ENCODE measurements around the gene PLPP4.

PLPP4 gene

DNA sequence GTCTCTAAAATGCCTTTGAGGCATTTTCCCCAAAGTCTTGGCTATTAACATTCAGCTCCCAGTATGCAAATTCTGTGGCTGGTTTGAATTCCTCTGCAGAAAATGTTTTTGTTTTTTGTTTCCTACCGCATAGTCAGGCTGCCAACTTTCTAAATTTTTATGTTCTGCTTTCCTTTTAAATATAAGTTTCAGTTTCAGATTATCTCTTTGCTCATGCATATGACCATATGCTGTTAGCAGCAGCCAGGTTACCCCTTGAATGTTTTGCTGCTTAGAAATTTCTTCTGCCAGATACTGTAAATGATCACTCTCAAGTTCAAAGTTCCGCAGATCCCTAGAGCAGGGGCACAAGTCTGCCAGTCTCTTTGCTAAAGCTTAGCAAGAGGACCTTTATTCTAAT is 96.9 kb downstream of the PLPP4 start:
- H3K9ac ChIP-seq (ENCODE audit: low read length) = no peak overlapping the region
- no peaks in the 10 kb centered on the region for H3K36me3 ChIP-seq (replicated peaks; ENCODE audit: low read depth, low read length)
- no peak for TF ChIP-seq CTCF (IDR thresholded peaks at IDR 0.05; ENCODE audit: low read depth, low read length)
- H3K4me1 ChIP-seq (ENCODE audit: low read length) = peaks cover 25% of the 10 kb centered on the region
- H3K4me3 ChIP-seq (ENCODE audit: low read length) = peak overlapping the region; percentile 58
- H3K27me3 ChIP-seq (ENCODE audit: low read depth, low read length) = peaks cover 19% of the 10 kb centered on the region; the same call in 1 of the 2 replicates
- H4K20me1 ChIP-seq (ENCODE audit: insufficient read depth, low read length) = no peaks in the 10 kb centered on the region
- peak overlapping the region; percentile 85 for H3K4me2 ChIP-seq (ENCODE audit: low read length)
- peak overlapping the region; percentile 68 for H3K27ac ChIP-seq (ENCODE audit: low read length)
- H2AFZ ChIP-seq (ENCODE audit: low read depth, low read length) = no peak overlapping the region
- H3K9me3 ChIP-seq (ENCODE audit: insufficient read depth, low read length) = no peaks in the 10 kb centered on the region
- no peaks in the 10 kb centered on the region for H3K79me2 ChIP-seq (ENCODE audit: low read length)

- Histone ChIP-seq H2AFZ (ENCODE audit: low read depth, low read length) (no peak overlapping the region), H3K9ac (ENCODE audit: low read length) (no peak overlapping the region), H3K27me3 (ENCODE audit: low read depth, low read length) (peaks cover 19% of the 10 kb centered on the region; the same call in 1 of the 2 replicates), H3K4me1 (ENCODE audit: low read length) (peaks cover 25% of the 10 kb centered on the region), H3K36me3 (replicated peaks; ENCODE audit: low read depth, low read length) (no peaks in the 10 kb centered on the region), H3K4me2 (ENCODE audit: low read length) (no peak overlapping the region), H4K20me1 (ENCODE audit: insufficient read depth, low read length) (no peaks in the 10 kb centered on the region), H3K4me3 (ENCODE audit: low read length) (no peak overlapping the region), H3K27ac (ENCODE audit: low read length) (no peak overlapping the region), H3K9me3 (ENCODE audit: insufficient read depth, low read length) (no peaks in the 10 kb centered on the region), H3K79me2 (ENCODE audit: low read length) (no peaks in the 10 kb centered on the region)
- no peak for TF ChIP-seq CTCF (IDR thresholded peaks at IDR 0.05; ENCODE audit: low read depth, low read length)
- TF ChIP-seq EZH2phosphoT487 (IDR thresholded peaks at IDR 0.05; ENCODE audit: low read depth) = no peak
Measured at GRCh38 chr10:120555436-120555835, 98.4 kb downstream of the PLPP4 start.

- TF ChIP-seq EZH2phosphoT487 (IDR thresholded peaks at IDR 0.05; ENCODE audit: low read depth) (no peak), CTCF (IDR thresholded peaks at IDR 0.05; ENCODE audit: low read depth, low read length) (no peak)
- H3K9me3 ChIP-seq (ENCODE audit: insufficient read depth, low read length) = no peaks in the 10 kb centered on the region
- no peak overlapping the region for H3K27ac ChIP-seq (ENCODE audit: low read length)
- H2AFZ ChIP-seq (ENCODE audit: low read depth, low read length) = no peak overlapping the region
- H3K4me2 ChIP-seq (ENCODE audit: low read length) = no peak overlapping the region
- H3K9ac ChIP-seq (ENCODE audit: low read length) = no peak overlapping the region
- H3K36me3 ChIP-seq (replicated peaks; ENCODE audit: low read depth, low read length) = no peaks in the 10 kb centered on the region
- H3K27me3 ChIP-seq (ENCODE audit: low read depth, low read length) = peaks cover 17% of the 10 kb centered on the region; the same call in 1 of the 2 replicates
- no peak overlapping the region for H3K4me3 ChIP-seq (ENCODE audit: low read length)
- no peaks in the 10 kb centered on the region for H4K20me1 ChIP-seq (ENCODE audit: insufficient read depth, low read length)
- H3K79me2 ChIP-seq (ENCODE audit: low read length) = no peaks in the 10 kb centered on the region
- H3K4me1 ChIP-seq (ENCODE audit: low read length) = peaks cover 25% of the 10 kb centered on the region
Measured at GRCh38 chr10:120555842-120556532, 99.0 kb downstream of the PLPP4 start.

- Histone ChIP-seq H3K9ac (ENCODE audit: low read length) (no peak overlapping the region), H4K20me1 (ENCODE audit: insufficient read depth, low read length) (no peaks in the 10 kb centered on the region), H3K36me3 (replicated peaks; ENCODE audit: low read depth, low read length) (no peaks in the 10 kb centered on the region), H3K4me2 (ENCODE audit: low read length) (no peak overlapping the region), H3K79me2 (ENCODE audit: low read length) (no peaks in the 10 kb centered on the region), H3K4me3 (ENCODE audit: low read length) (no peak overlapping the region), H3K9me3 (ENCODE audit: insufficient read depth, low read length) (no peaks in the 10 kb centered on the region), H3K27ac (ENCODE audit: low read length) (no peak overlapping the region), H3K27me3 (ENCODE audit: low read depth, low read length) (peaks cover 8% of the 10 kb centered on the region; the same call in 1 of the 2 replicates), H2AFZ (ENCODE audit: low read depth, low read length) (no peak overlapping the region), H3K4me1 (ENCODE audit: low read length) (peaks cover 25% of the 10 kb centered on the region)
- TF ChIP-seq CTCF (IDR thresholded peaks at IDR 0.05; ENCODE audit: low read depth, low read length) (no peak), EZH2phosphoT487 (IDR thresholded peaks at IDR 0.05; ENCODE audit: low read depth) (no peak)
Measured at GRCh38 chr10:120557311-120557710, 100.3 kb downstream of the PLPP4 start.

Data from OCI-LY3 (cell line).